CD4-positive, alpha-beta T cell (primary cell): ENCODE measurements around the gene CACNA1D. TPM values are rescaled to one million over a fixed set of nuclear protein-coding genes. Genes with fewer than 3 reads are reported as not detected.

Experiments
- ATAC-seq: fragments of 200-7000 bp; cut with Tn5 transposase; one replicate; pipeline ENCODE4 v1.10.0; 2022; ENCODE audit warnings: mild to moderate bottlenecking; ENCODE audit not compliant: poor library complexity
- CTCF ChIA-PET: fragments of 350-600 bp; sonication (Branson Sonifier 250); formaldehyde crosslinking; loops from one replicate; lab custom pipeline; 2021; ENCODE audit warnings: antibody characterized with exemption, inconsistent platforms; lab: Charles Lee
- POLR2A ChIA-PET: fragments of 350-600 bp; sonication (Branson Sonifier 250); formaldehyde crosslinking; loops from one replicate; lab custom pipeline; 2021; ENCODE audit warnings: antibody characterized with exemption, inconsistent platforms; lab: Charles Lee
- DNase-seq, 14 experiments: peaks; one replicate each; pipeline ENCODE4 v3.0.0-alpha.2; 2013 to 2020; ENCODE audit warnings: mixed read lengths in 2 of 14
- H3K27ac ChIP-seq, 2 donors: one replicate each; pipeline versions ENCODE4 v1.5.1 to v1.7.0; 2013; ENCODE audit warnings: low read length in 2 of 2, low read depth in 1 of 2, mild to moderate bottlenecking in 1 of 2
- H3K27me3 ChIP-seq, 2 experiments: 1 replicate in 1 of 2; 2 replicates in 1 of 2; pipeline versions ENCODE4 v1.6.1 to v1.7.0; 2013; ENCODE audit warnings: low read length in 2 of 2, control low read depth in 1 of 2, mild to moderate bottlenecking in 1 of 2, moderate library complexity in 1 of 2; ENCODE audit not compliant: insufficient read depth in 2 of 2, control insufficient read depth in 1 of 2
- H3K36me3 ChIP-seq: one replicate; pipeline ENCODE4 v1.6.1; 2013; ENCODE audit warnings: low read length, control low read depth; ENCODE audit not compliant: insufficient read depth
- H3K4me1 ChIP-seq: one replicate; pipeline ENCODE4 v1.6.1; 2013; ENCODE audit warnings: low read length, control low read depth; ENCODE audit not compliant: insufficient read depth
- H3K4me3 ChIP-seq: one replicate; pipeline ENCODE4 v1.5.1; 2013; ENCODE audit warnings: mild to moderate bottlenecking, low read length, moderate library complexity
- H3K9me3 ChIP-seq, 2 experiments: 1 replicate in 1 of 2; 2 replicates in 1 of 2; pipeline versions ENCODE4 v1.6.1 to v1.7.0; 2013; ENCODE audit warnings: low read length in 2 of 2, mild to moderate bottlenecking in 2 of 2, control low read depth in 1 of 2, moderate library complexity in 1 of 2; ENCODE audit not compliant: control insufficient read depth in 1 of 2, insufficient read depth in 1 of 2
- H3K27ac Mint-ChIP-seq: one replicate; pipeline ENCODE4 v1.8.0; 2020; ENCODE audit warnings: mixed read lengths
- H3K27me3 Mint-ChIP-seq: one replicate; pipeline ENCODE4 v1.8.0; 2021; ENCODE audit warnings: mixed read lengths
- H3K36me3 Mint-ChIP-seq: one replicate; pipeline ENCODE4 v1.8.0; 2021; ENCODE audit warnings: low read depth, mixed read lengths
- H3K4me1 Mint-ChIP-seq: one replicate; pipeline ENCODE4 v1.8.0; 2021; ENCODE audit warnings: low read depth, mixed read lengths
- H3K4me3 Mint-ChIP-seq: one replicate; pipeline ENCODE4 v1.8.0; 2020; ENCODE audit warnings: mild to moderate bottlenecking, mixed read lengths
- H3K9me3 Mint-ChIP-seq: one replicate; pipeline ENCODE4 v1.8.0; 2020; ENCODE audit warnings: mixed read lengths
- CTCF ChIP-seq: fragments of 200-600 bp; IDR thresholded peaks from one replicate; pipeline ENCODE4 v1.8.0; 2022; ENCODE audit warnings: antibody characterized with exemption, mild to moderate bottlenecking
- intact Hi-C, 2 experiments: fragments of 100-400 bp; cut with DNase I in 1 of 2; cut with micrococcal nuclease in 1 of 2; formaldehyde crosslinking; loops; one replicate each; pipeline versions ENCODE4 v1.15.1 to v1.9.0; 2023 to 2025; cut with DNase I, micrococcal nuclease
- total RNA-seq, 174 experiments: library from RNA in 2 of 174; stranded (reverse) in 2 of 174; gene quantifications; one replicate each; pipeline ENCODE4 v1.2.3 and lab custom pipeline; 2021 to 2026

CACNA1D gene
- total RNA-seq, 2 experiments from 2014 or later = not detected

DNA sequence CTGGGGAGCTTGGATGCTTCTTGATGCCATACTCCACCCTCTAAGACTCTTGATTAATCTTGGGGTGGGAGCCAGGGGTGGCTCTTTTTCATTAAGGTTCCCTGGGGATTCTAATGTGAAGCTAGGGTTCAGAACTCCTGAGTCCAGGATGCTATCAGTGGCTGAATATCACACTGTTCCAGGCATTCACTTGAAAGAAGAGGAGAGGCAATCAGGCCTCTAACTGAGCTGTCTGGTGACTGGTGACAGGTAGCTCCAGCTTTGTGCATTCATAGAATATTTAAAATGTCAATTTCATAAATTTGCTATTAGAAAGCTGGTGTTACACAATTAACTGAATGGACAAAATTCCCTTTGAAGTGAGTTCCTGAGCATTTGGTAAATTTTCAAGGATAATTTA is 212.8 kb downstream of the CACNA1D start:
- intact Hi-C loops = no loop called here
- H3K27me3 ChIP-seq = no peaks in the 10 kb centered on the region
- Mint-ChIP-seq H3K36me3 (no peaks in the 10 kb centered on the region), H3K4me3 (no peak overlapping the region), H3K4me1 (no peaks in the 10 kb centered on the region), H3K9me3 (no peaks in the 10 kb centered on the region), H3K27me3 (no peaks in the 10 kb centered on the region), H3K27ac (no peak overlapping the region)
- no peak overlapping the region for H3K27ac ChIP-seq
- no peak for ATAC-seq
- H3K36me3 ChIP-seq = no peaks in the 10 kb centered on the region
- POLR2A ChIA-PET = no interaction called here
- peaks cover 3% of the 10 kb centered on the region for H3K4me1 ChIP-seq
- TF ChIP-seq CTCF = no peak
- CTCF ChIA-PET = no interaction called here
- no peak for DNase-seq
- no peak overlapping the region for H3K4me3 ChIP-seq
- no peaks in the 10 kb centered on the region for H3K9me3 ChIP-seq

DNA sequence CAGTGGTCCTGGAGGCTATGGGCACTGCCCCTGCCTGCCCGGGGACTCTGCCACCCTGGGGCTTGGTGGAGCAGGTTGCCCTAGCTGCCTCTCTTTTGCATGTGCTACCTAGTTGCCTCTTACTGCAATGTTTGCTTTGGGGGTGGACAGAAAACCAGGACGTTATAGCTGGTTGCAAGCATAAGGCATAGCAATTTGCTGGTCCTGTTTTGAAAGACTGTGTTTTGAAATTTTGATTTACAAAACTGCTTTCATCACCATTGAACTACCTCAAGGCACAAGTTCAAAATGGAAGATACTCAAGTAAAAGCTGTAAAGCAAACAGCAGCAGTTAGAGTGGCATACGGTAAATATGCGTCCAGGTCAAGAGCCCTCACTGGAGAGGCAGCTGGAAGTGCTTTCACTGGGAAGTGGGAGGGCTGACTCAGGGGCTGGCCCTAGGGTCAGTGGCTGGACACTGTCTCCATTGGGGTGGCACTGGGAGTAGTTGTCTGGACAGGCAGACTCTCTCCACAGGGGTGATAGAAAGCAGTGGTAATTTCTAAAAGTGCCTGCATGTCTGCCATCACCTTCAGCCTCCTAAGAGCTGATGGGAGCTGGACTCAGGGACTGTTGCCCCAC is 213.7 kb downstream of the CACNA1D start:
- CTCF ChIA-PET = interaction anchor here (1.0 kb wide), 1 partner anchor 12 kb away, joined by 3 read pairs; no protein-coding TSS in a partner anchor
- Mint-ChIP-seq H3K27me3 (no peaks in the 10 kb centered on the region), H3K4me3 (no peak overlapping the region), H3K36me3 (no peaks in the 10 kb centered on the region), H3K27ac (no peak overlapping the region), H3K9me3 (no peaks in the 10 kb centered on the region), H3K4me1 (no peaks in the 10 kb centered on the region)
- H3K4me1 ChIP-seq = peaks cover 3% of the 10 kb centered on the region
- ATAC-seq (no peak), DNase-seq (no peak)
- H3K27ac ChIP-seq = no peak overlapping the region
- no peaks in the 10 kb centered on the region for H3K9me3 ChIP-seq
- H3K36me3 ChIP-seq = no peaks in the 10 kb centered on the region
- no peaks in the 10 kb centered on the region for H3K27me3 ChIP-seq
- POLR2A ChIA-PET = no interaction called here
- no peak for TF ChIP-seq CTCF
- H3K4me3 ChIP-seq = no peak overlapping the region
- intact Hi-C loops = no loop called here

GRCh38 chr3:53709256-53709655 is 214.8 kb downstream of the CACNA1D start:
- ChIA-PET CTCF (no interaction called here), POLR2A (no interaction called here)
- Mint-ChIP-seq H3K4me1 (no peaks in the 10 kb centered on the region), H3K27ac (no peak overlapping the region), H3K27me3 (no peaks in the 10 kb centered on the region), H3K36me3 (no peaks in the 10 kb centered on the region), H3K9me3 (no peaks in the 10 kb centered on the region), H3K4me3 (no peak overlapping the region)
- TF ChIP-seq CTCF = no peak
- H3K36me3 ChIP-seq = no peaks in the 10 kb centered on the region
- no peak overlapping the region for H3K27ac ChIP-seq
- H3K9me3 ChIP-seq = no peaks in the 10 kb centered on the region
- ATAC-seq = no peak
- H3K27me3 ChIP-seq = no peaks in the 10 kb centered on the region
- H3K4me3 ChIP-seq = no peak overlapping the region
- H3K4me1 ChIP-seq = peaks cover 3% of the 10 kb centered on the region
- intact Hi-C loops = no loop called here
- DNase-seq = no peak
